BLaER1 treated with 17β-estradiol and CSF1 and Interleukin-3, amounts not matched to agents 10 nM and 100 nM (cell line): ENCODE measurements around the gene MLPH.

Experiments used
- H3K27ac ChIP-seq, 11 experiments: shearing (Covaris generic); formaldehyde crosslinking; 2 replicates each; pipeline ENCODE4 v1.8.1; 2022
- H3K27me3 ChIP-seq, 11 experiments: shearing (Covaris generic); formaldehyde crosslinking; 2 replicates each; pipeline ENCODE4 v1.8.1; 2022
- H3K36me3 ChIP-seq, 11 experiments: shearing (Covaris generic); formaldehyde crosslinking; 2 replicates each; pipeline ENCODE4 v1.8.1; 2022
- H3K4me1 ChIP-seq, 10 experiments: shearing (Covaris generic); formaldehyde crosslinking; 2 replicates each; pipeline ENCODE4 v1.8.1; 2022
- H3K4me2 ChIP-seq, 11 experiments: shearing (Covaris generic); formaldehyde crosslinking; 2 replicates each; pipeline ENCODE4 v1.8.1; 2022
- H3K4me3 ChIP-seq, 10 experiments: shearing (Covaris generic); formaldehyde crosslinking; 2 replicates each; pipeline ENCODE4 v1.8.1; 2022
- H3K9ac ChIP-seq, 11 experiments: shearing (Covaris generic); formaldehyde crosslinking; 2 replicates each; pipeline ENCODE4 v1.8.1; 2022
- H3K9me3 ChIP-seq, 11 experiments: shearing (Covaris generic); formaldehyde crosslinking; replicated peaks in 1 of 11; 2 replicates each; pipeline ENCODE4 v1.8.1; 2022
- H4K20me1 ChIP-seq, 11 experiments: shearing (Covaris generic); formaldehyde crosslinking; 2 replicates each; pipeline ENCODE4 v1.8.1; 2022
- Cebpa-rat ChIP-seq, 11 experiments: shearing (Covaris generic); IDR thresholded peaks; 2 replicates each; pipeline ENCODE4 v1.8.1; 2022

MLPH gene

DNA sequence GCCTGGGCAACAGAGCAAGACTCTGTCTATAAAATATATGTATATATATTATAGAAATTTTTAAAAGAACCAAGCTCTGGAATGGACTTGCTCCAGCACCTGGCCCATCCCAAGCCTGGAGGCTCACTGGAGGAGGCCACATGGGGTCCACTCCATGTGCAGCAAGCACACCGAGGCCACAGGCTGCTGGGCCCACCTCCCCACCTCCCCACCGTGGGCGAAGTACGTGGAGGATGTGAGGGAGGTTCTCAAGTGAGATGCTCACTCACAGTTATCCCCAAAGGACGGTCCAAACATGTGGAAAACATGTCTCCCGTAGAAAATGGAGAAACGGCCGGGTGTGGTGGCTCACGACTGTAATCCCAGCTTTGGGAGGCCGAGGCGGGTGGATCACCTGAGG lies 117.3 kb downstream of the MLPH start:
- peak overlapping the region; percentile 86 to 99 (median 95) for H3K4me2 ChIP-seq
- H3K27ac ChIP-seq, result peak overlapping the region; percentile 81 to 95 (median 87)
- TF ChIP-seq Cebpa-rat (IDR thresholded peaks at IDR 0.05), result no peak
- H3K9ac ChIP-seq, result peak overlapping the region; percentile 70 to 84 (median 76)
- peaks cover 0 to 13% (median 10%) of the 10 kb centered on the region in 11 experiments; a peak in 16 of 22 replicates for H3K9me3 ChIP-seq
- H3K4me3 ChIP-seq, result peak overlapping the region in 2 of 10 experiments; percentile 14 to 48; a peak in 2 of 20 replicates
- peaks cover 68 to 82% (median 75%) of the 10 kb centered on the region in 10 experiments for H3K4me1 ChIP-seq
- H4K20me1 ChIP-seq, result no peaks in the 10 kb centered on the region
- H3K27me3 ChIP-seq, result no peaks in the 10 kb centered on the region
- no peaks in the 10 kb centered on the region for H3K36me3 ChIP-seq
